Smooth muscle cell (in vitro differentiated cells): ENCODE data around the gene SEC22B. TPM values are rescaled to one million over a fixed set of nuclear protein-coding genes. Genes with fewer than 3 reads are reported as not detected.
"Not testable (repeated sequence)": the region's sequence is repeated elsewhere in the genome, so short reads cannot be mapped to it uniquely, and the experiment has no call there.

ENCODE experiments used
- DNase-seq: peaks from one replicate; lab custom pipeline; 2025; ENCODE audit not compliant: unreplicated experiment; lab: John Stamatoyannopoulos, UW
- H2AFZ ChIP-seq: fragments of 200-600 bp; sonication (generic); 2 replicates; pipeline ENCODE4 v1.6.0; 2016; ENCODE audit warnings: antibody characterized with exemption, low read depth, mild to moderate bottlenecking
- H3F3A ChIP-seq: fragments of 200-600 bp; sonication (generic); 2 replicates; pipeline ENCODE4 v1.6.0; 2017; ENCODE audit warnings: antibody characterized with exemption, low read depth
- H3K27ac ChIP-seq: fragments of 200-600 bp; sonication (generic); 2 replicates; pipeline ENCODE4 v1.5.1; 2016; ENCODE audit warnings: low read depth, mild to moderate bottlenecking
- H3K27me3 ChIP-seq: fragments of 200-600 bp; sonication (generic); 2 replicates; pipeline ENCODE4 v1.6.1; 2016; ENCODE audit warnings: low read depth, mild to moderate bottlenecking
- H3K36me3 ChIP-seq: fragments of 200-600 bp; sonication (generic); 2 replicates; pipeline ENCODE4 v1.5.1; 2016; ENCODE audit warnings: low read depth
- H3K4me1 ChIP-seq: fragments of 200-600 bp; sonication (generic); 2 replicates; pipeline ENCODE4 v1.5.1; 2016; ENCODE audit warnings: low read depth
- H3K4me2 ChIP-seq: fragments of 200-600 bp; sonication (generic); 2 replicates; pipeline ENCODE4 v1.6.0; 2016; ENCODE audit warnings: mild to moderate bottlenecking
- H3K4me3 ChIP-seq: fragments of 200-600 bp; sonication (generic); 2 replicates; pipeline ENCODE4 v1.5.1; 2016; ENCODE audit warnings: mild to moderate bottlenecking
- H3K79me2 ChIP-seq: fragments of 200-600 bp; sonication (generic); 2 replicates; pipeline ENCODE4 v1.6.0; 2016; ENCODE audit warnings: low read depth, mild to moderate bottlenecking
- H3K9ac ChIP-seq: fragments of 200-600 bp; sonication (generic); 2 replicates; pipeline ENCODE4 v1.6.0; 2016; ENCODE audit warnings: low read depth
- H3K9me3 ChIP-seq: fragments of 200-600 bp; sonication (generic); replicated peaks from 2 replicates; pipeline ENCODE4 v1.5.1; 2016; ENCODE audit warnings: low read depth
- H4K20me1 ChIP-seq: fragments of 200-600 bp; sonication (generic); 2 replicates; pipeline ENCODE4 v1.6.0; 2016; ENCODE audit warnings: low read depth
- CTCF ChIP-seq: fragments of 200-600 bp; sonication (generic); IDR thresholded peaks from 2 replicates; pipeline ENCODE4 v1.5.1; 2017; ENCODE audit warnings: borderline replicate concordance, mild to moderate bottlenecking, antibody characterized with exemption; ENCODE audit not compliant: insufficient read depth, poor library complexity, severe bottlenecking
- WGBS: methylation state at CpG from one replicate; pipeline ENCODE4 v1.1.7; 2016; ENCODE audit warnings: low lambda C conversion rate; 5-methylcytosine and 5-hydroxymethylcytosine counted together
- polyA plus RNA-seq: library from polyadenylated mRNA; unstranded; fragments of >200 nt; fragmentation: Nextera tagmentation; extraction: Ambion mirVana; gene quantifications from 2 replicates; pipeline ENCODE4 v1.2.1, GENCODE V29; 2016
- total RNA-seq: library from RNA; depleted of rRNA; stranded (reverse); fragments of >200 nt; gene quantifications from 2 replicates; pipeline ENCODE4 v1.2.3, GENCODE V29; 2014

SEC22B gene
- total and polyA plus RNA-seq, 2 experiments from 2014 or later: 36.4 to 55.0 TPM

- peak overlapping the region; percentile 87 for H3K27ac ChIP-seq
- not testable (repeated sequence) for H3K27me3 ChIP-seq, H3K4me2 ChIP-seq, H3K36me3 ChIP-seq, H3K9me3 ChIP-seq, H4K20me1 ChIP-seq, DNase-seq, H3K9ac ChIP-seq, H3K79me2 ChIP-seq, H3F3A ChIP-seq, H3K4me3 ChIP-seq, H3K4me1 ChIP-seq, H2AFZ ChIP-seq
- no CpG with 5 or more reads among the region's 1 CpG for WGBS
Measured at GRCh38 chr1:120158495-120158894, 17.8 kb downstream of the SEC22B start.

DNA sequence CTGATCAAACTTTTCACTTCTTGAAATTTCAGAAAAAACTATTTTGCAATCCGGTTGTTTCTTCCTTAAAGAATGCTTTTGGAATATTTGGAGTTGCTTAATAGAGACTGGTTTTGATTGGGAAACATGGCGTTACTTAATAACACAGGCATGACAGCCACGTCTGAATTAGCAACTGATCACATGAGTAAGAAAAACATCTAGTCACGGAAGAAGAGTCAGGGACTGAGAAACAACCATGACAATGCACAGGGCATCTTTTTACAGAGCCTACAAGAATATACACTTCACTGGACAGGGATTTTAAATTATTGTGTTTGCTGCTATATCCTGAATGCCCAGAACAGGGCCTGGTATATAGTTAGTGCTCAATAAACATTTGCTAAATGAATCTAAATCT, 18.2 kb downstream of the SEC22B start:
- not testable (repeated sequence) for DNase-seq, H3F3A ChIP-seq, H3K9ac ChIP-seq, H3K4me1 ChIP-seq, H3K9me3 ChIP-seq, H3K79me2 ChIP-seq, H2AFZ ChIP-seq, H3K36me3 ChIP-seq, H3K4me3 ChIP-seq, H3K27me3 ChIP-seq, H4K20me1 ChIP-seq
- peak overlapping the region; percentile 31 for H3K4me2 ChIP-seq
- peak overlapping the region; percentile 87 for H3K27ac ChIP-seq
- WGBS: 28% methylated on average over 4 of the region's 4 CpGs

GRCh38 chr1:120150138-120150822, 26.0 kb downstream of the SEC22B start:
- H3K9me3 ChIP-seq, H3K4me1 ChIP-seq, H3K79me2 ChIP-seq, H3F3A ChIP-seq, DNase-seq, H4K20me1 ChIP-seq, H3K27ac ChIP-seq, H3K9ac ChIP-seq, H3K4me3 ChIP-seq, H3K4me2 ChIP-seq, H3K27me3 ChIP-seq, H3K36me3 ChIP-seq, H2AFZ ChIP-seq: not testable (repeated sequence)
- 95% methylated on average over 2 of the region's 3 CpGs for WGBS

DNA sequence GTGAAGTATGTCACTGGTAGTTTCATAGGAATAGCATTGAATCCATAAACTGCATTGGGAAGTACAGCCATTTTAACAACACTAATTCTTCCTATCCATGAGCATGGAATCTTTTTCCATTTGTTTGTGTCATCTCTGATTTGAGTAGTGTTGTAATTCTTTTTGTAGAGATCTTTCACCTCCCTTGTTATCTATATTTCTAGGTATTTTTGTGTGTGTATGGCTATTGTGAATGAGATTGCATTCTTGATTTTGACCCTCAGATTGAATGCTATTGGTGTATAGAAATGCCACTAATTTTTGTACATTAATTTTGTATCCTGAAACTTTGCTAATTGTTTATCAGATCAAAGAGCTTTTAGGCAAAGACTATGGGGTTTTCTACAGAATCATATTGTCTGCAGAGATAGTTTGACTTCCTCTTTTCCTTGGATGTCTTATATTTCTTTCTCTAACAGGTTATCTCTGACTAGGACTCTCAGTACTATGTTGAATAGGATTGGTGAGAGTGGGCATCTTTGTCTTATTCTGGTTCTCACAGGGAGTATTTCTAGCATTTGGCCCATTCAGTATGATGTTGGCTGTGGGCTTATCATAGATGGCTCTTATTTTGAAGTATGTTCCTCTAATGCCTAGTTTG, 26.8 kb downstream of the SEC22B start:
- H3K9me3 ChIP-seq, H2AFZ ChIP-seq, H3K4me2 ChIP-seq, H3K27me3 ChIP-seq, H3K9ac ChIP-seq, H3K36me3 ChIP-seq, H4K20me1 ChIP-seq, DNase-seq, H3K4me3 ChIP-seq, H3K27ac ChIP-seq, H3K79me2 ChIP-seq, H3K4me1 ChIP-seq, H3F3A ChIP-seq: not testable (repeated sequence)

DNA sequence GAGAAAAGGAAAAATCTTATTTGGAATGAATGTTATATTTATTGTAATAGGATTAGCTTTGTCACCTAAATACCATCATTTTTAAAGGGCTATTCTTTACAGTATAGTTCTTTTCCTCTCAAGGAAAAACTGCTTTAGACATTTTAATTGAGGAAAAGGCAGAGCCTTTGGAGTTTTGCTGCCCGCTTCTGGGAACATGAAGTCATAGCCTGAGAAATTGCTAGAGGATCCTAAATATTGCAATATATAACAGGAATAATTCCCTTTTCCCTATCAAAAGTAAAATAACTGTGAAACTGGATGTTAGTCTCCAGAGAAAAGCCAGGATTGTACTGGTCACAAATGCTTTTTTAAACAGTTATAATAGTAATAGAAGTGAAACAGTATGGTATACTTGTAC, 30.5 kb downstream of the SEC22B start:
- H3K4me3 ChIP-seq, H2AFZ ChIP-seq, H3K4me2 ChIP-seq, DNase-seq, H4K20me1 ChIP-seq, H3K27ac ChIP-seq, H3K4me1 ChIP-seq, H3F3A ChIP-seq, H3K27me3 ChIP-seq, H3K9ac ChIP-seq, H3K9me3 ChIP-seq, H3K36me3 ChIP-seq, H3K79me2 ChIP-seq: not testable (repeated sequence)
- 0% methylated on average over 1 of the region's 1 CpG for WGBS
- peak; percentile 28 for TF ChIP-seq CTCF

- not testable (repeated sequence) for H3K9me3 ChIP-seq, H2AFZ ChIP-seq, H3K4me3 ChIP-seq, H3F3A ChIP-seq, H4K20me1 ChIP-seq, H3K27me3 ChIP-seq, H3K4me1 ChIP-seq, H3K4me2 ChIP-seq, H3K9ac ChIP-seq, DNase-seq, H3K36me3 ChIP-seq, H3K79me2 ChIP-seq
- no CpG with 5 or more reads among the region's 1 CpG for WGBS
- H3K27ac ChIP-seq: peak overlapping the region; percentile 55
Measured at GRCh38 chr1:120144626-120145025, 31.7 kb downstream of the SEC22B start.

DNA sequence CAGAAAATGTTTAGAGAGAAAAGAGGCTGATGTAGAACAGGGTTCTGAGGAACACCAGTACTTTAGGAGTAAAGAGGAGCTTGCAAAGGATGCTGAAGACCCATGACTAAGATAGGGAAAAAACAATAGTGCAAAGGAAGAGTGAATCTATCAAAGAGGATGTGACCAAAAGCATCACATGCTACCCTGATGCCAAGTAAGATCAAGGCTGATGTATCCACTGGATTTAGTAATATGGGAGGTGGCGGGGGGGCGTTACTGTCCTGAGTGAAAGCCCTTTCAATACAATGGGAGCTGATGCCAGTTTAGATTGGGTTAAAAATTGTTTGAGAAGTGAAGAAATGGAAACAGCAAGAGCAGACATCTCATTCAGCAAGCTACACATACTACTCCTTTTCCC, 32.2 kb downstream of the SEC22B start:
- H3K36me3 ChIP-seq, DNase-seq, H3K27me3 ChIP-seq, H3K4me2 ChIP-seq, H3K4me1 ChIP-seq, H3K9me3 ChIP-seq, H3F3A ChIP-seq, H3K79me2 ChIP-seq, H3K9ac ChIP-seq, H3K4me3 ChIP-seq, H2AFZ ChIP-seq, H4K20me1 ChIP-seq: not testable (repeated sequence)
- peak overlapping the region; percentile 55 for H3K27ac ChIP-seq
- WGBS: 100% methylated on average over 2 of the region's 2 CpGs

GRCh38 chr1:120143334-120143733, 33.0 kb downstream of the SEC22B start:
- H3K9me3 ChIP-seq: not testable (repeated sequence)

More at GRCh38 chr1:120143334-120143733, 33.0 kb downstream of the SEC22B start:
- H3K27ac ChIP-seq: peak overlapping the region; percentile 55
- not testable (repeated sequence) for H3K4me1 ChIP-seq, H3K4me3 ChIP-seq, DNase-seq, H2AFZ ChIP-seq, H3K79me2 ChIP-seq, H3K27me3 ChIP-seq, H3F3A ChIP-seq, H3K4me2 ChIP-seq, H3K9ac ChIP-seq, H4K20me1 ChIP-seq, H3K36me3 ChIP-seq
- 39% methylated on average over 3 of the region's 3 CpGs for WGBS
